Measurements from ENCODE around the gene PROB1.
A peak's percentile ranks its signal among the peaks of the same experiment; 100 is the strongest.

Gene PROB1

DNA sequence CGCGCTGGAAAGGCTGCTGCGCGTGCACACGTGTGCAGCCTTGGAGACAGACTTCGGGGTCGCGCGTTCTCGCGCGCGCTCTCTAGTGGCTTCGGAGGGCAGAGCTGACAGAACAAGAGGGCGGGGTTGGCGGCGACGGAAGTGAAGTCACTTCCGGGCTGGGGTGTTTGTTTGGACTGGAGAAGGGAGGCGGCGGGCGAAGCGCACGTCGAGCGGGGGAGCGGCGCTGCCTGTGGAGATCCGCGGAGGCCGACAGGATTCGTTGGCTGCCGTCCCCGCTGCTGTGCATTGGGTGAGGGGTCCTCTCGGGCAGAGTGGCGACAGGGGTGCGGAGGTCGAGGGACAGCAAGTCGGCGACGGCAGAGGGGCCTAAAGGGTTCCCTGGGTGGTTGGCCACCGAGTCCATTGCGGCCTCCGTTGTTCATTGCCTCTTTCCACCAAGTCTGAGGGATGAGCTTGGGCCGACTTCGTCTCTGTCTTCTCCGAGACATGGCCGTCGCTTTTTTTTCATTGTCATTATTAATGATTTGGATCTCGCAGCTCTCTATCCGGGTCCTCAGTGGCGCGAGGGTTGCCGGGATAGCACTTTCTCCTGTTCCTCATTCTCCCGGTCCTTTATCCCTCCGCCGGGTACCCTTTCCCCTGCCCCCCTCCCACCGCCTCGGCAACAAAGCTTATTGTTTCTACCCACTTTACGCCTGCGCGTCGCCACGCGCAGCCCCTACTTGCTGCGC lies 53.0 kb downstream of the PROB1 start, which contains the start of gene PAIP2:
Gene PAIP2 (plus strand): TSS at position 166 of the 734 bp plus-strand sequence. CDS start 21,931 bp downstream, outside the sequence.
- DNase-seq (ENCODE audit: low spot score), result peak; percentile 98

DNA sequence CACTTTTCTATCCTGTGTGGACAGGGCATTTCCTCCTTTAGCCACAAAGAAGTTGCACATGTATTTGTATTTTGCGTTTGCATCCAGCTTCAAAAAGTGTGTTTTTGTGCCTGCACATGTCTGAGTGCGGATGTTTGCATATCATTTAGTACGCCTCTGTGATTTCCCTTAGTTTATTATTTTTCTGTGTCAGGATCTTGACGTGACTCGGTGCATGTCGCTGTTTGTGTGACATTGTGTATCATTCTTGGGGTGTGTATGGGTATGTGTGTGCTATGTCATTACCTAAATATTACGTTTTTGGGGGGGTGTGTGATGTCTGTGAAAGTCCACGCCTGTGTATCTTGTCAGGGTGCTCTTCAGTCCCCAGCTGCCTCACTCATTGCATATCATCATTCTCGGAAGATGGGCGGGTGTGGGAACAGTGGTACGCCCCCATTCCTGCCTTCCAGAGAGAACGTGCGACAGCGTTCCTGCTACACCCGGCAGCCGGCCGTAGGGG lies 53.7 kb downstream of the PROB1 start:
- no peak for DNase-seq (ENCODE audit: low spot score)
